T47D (cell line): ENCODE measurements around the gene MYO18B.

Experiments used
- DNase-seq, 2 experiments: peaks; one replicate each; pipeline versions ENCODE4 v3.0.0 to v3.0.0-alpha.2; 2011 to 2012; ENCODE audit warnings: low read depth in 1 of 2, low spot score in 1 of 2
- JUND ChIP-seq: IDR thresholded peaks from 2 replicates; pipeline ENCODE4 v1.6.1; 2012; ENCODE audit warnings: low read depth
- in situ Hi-C: cut with HindIII; loops from 2 replicates; pipeline ENCODE4 v1.10.0; 2016; ENCODE audit warnings: low sequenced_read_pairs, low pct_unique_long_range_greater_than_20kb

MYO18B gene

GRCh38 chr22:25829808-25830777 lies 88.1 kb downstream of the MYO18B start:
- no peak for DNase-seq
- in situ Hi-C loops, result no loop called here
- TF ChIP-seq JUND, result no peak

GRCh38 chr22:25833091-25833490 lies 91.1 kb downstream of the MYO18B start:
- in situ Hi-C loops, result no loop called here
- no peak for DNase-seq
- no peak for TF ChIP-seq JUND

- in situ Hi-C loops, result no loop called here
- no peak for DNase-seq
- no peak for TF ChIP-seq JUND
These were observed 91.7 kb downstream of the MYO18B start for GRCh38 chr22:25833676-25834075.

- in situ Hi-C loops, result no loop called here
These were observed 92.5 kb downstream of the MYO18B start for GRCh38 chr22:25834490-25834889.

GRCh38 chr22:25835348-25835747 lies 93.4 kb downstream of the MYO18B start:
- TF ChIP-seq JUND, result no peak
- DNase-seq, result no peak
- in situ Hi-C loops, result no loop called here

More at GRCh38 chr22:25834490-25834889, 92.5 kb downstream of the MYO18B start:
- TF ChIP-seq JUND, result no peak
- DNase-seq, result no peak

GRCh38 chr22:25837288-25837900 lies 95.4 kb downstream of the MYO18B start:
- no peak for DNase-seq
- TF ChIP-seq JUND, result no peak
- in situ Hi-C loops, result no loop called here

- in situ Hi-C loops, result no loop called here
- no peak for TF ChIP-seq JUND
- no peak for DNase-seq
These were observed 97.2 kb downstream of the MYO18B start for GRCh38 chr22:25838960-25839741.

GRCh38 chr22:25839755-25840154 lies 97.8 kb downstream of the MYO18B start:
- in situ Hi-C loops, result no loop called here
- TF ChIP-seq JUND, result no peak
- no peak for DNase-seq

GRCh38 chr22:25840167-25840566 lies 98.2 kb downstream of the MYO18B start:
- TF ChIP-seq JUND, result no peak
- no peak for DNase-seq
- in situ Hi-C loops, result no loop called here

- in situ Hi-C loops, result no loop called here
- no peak for TF ChIP-seq JUND
- no peak for DNase-seq
These were observed 98.9 kb downstream of the MYO18B start for GRCh38 chr22:25840891-25841290.

- in situ Hi-C loops, result no loop called here
- no peak for TF ChIP-seq JUND
- no peak for DNase-seq
These were observed 99.8 kb downstream of the MYO18B start for GRCh38 chr22:25841775-25842174.

GRCh38 chr22:25843660-25844405 lies 101.8 kb downstream of the MYO18B start:
- no peak for TF ChIP-seq JUND
- in situ Hi-C loops, result no loop called here
- DNase-seq, result no peak

GRCh38 chr22:25844601-25845000 lies 102.6 kb downstream of the MYO18B start:
- in situ Hi-C loops, result no loop called here
- TF ChIP-seq JUND, result no peak
- no peak for DNase-seq
